Esophagus squamous epithelium (tissue), 5 donors: ENCODE data around the gene SCN4A. TPM values are rescaled to one million over a fixed set of nuclear protein-coding genes. Genes with fewer than 3 reads are reported as not detected.

Experiments used
- DNase-seq: peaks from one replicate; lab custom pipeline; 2025; lab: John Stamatoyannopoulos, UW
- H3K27ac ChIP-seq, 4 donors: fragments of 200-600 bp; sonication (generic); one replicate each; pipeline ENCODE4 v1.5.1; 2016 to 2019; ENCODE audit warnings: mild to moderate bottlenecking in 1 of 4
- H3K27me3 ChIP-seq, 4 donors: fragments of 200-600 bp; sonication (generic); 1 replicate in 3 of 4; 2 replicates in 1 of 4; pipeline versions ENCODE4 v1.5.1 to v1.6.0; 2017 to 2021; ENCODE audit warnings: antibody characterized with exemption in 1 of 4
- H3K36me3 ChIP-seq, 3 donors: fragments of 200-600 bp; sonication (generic); one replicate each; pipeline ENCODE4 v1.5.1; 2016 to 2019
- H3K4me1 ChIP-seq, 3 donors: fragments of 200-600 bp; sonication (generic); one replicate each; pipeline ENCODE4 v1.5.1; 2017 to 2019
- H3K4me3 ChIP-seq, 4 donors: fragments of 200-600 bp; sonication (generic); 1 replicate in 3 of 4; 2 replicates in 1 of 4; pipeline ENCODE4 v1.5.1; 2016 to 2019; ENCODE audit warnings: mild to moderate bottlenecking in 2 of 4, moderate library complexity in 1 of 4
- H3K9me3 ChIP-seq, 3 donors: fragments of 200-600 bp; sonication (generic); one replicate each; pipeline ENCODE4 v1.5.1; 2016 to 2019
- CTCF ChIP-seq, 6 experiments: fragments of 450-650 bp in 4 of 6; fragments of 200-600 bp in 2 of 6; sonication (generic) in 2 of 6; IDR thresholded peaks; one replicate each; pipeline ENCODE4 v1.5.1; 2016 to 2019; ENCODE audit warnings: antibody characterized with exemption in 6 of 6, mild to moderate bottlenecking in 4 of 6, moderate library complexity in 4 of 6
- POLR2A ChIP-seq, 4 donors: fragments of 450-650 bp; IDR thresholded peaks; one replicate each; pipeline ENCODE4 v1.6.1; 2017; ENCODE audit warnings: antibody characterized with exemption in 4 of 4, mild to moderate bottlenecking in 4 of 4, moderate library complexity in 3 of 4
- WGBS, 2 donors: methylation state at CpG; one replicate each; pipeline ENCODE4 v1.1.5; 2018; 5-methylcytosine and 5-hydroxymethylcytosine counted together
- intact Hi-C: fragments of 100-400 bp; cut with DNase I; formaldehyde crosslinking; loops from one replicate; pipeline ENCODE4 v1.15.0; 2022
- total RNA-seq, 4 donors: library from RNA; depleted of rRNA; stranded (reverse); fragments of >200 nt; gene quantifications; one replicate each; pipeline ENCODE4 v1.1.0, GENCODE V29; 2016
- donor health status: DM: yes; HTN: yes; CAD: no.

SCN4A gene
- total RNA-seq, 4 donors from 2014 or later = under 0.01 to 0.12 TPM; not detected in 2

DNA sequence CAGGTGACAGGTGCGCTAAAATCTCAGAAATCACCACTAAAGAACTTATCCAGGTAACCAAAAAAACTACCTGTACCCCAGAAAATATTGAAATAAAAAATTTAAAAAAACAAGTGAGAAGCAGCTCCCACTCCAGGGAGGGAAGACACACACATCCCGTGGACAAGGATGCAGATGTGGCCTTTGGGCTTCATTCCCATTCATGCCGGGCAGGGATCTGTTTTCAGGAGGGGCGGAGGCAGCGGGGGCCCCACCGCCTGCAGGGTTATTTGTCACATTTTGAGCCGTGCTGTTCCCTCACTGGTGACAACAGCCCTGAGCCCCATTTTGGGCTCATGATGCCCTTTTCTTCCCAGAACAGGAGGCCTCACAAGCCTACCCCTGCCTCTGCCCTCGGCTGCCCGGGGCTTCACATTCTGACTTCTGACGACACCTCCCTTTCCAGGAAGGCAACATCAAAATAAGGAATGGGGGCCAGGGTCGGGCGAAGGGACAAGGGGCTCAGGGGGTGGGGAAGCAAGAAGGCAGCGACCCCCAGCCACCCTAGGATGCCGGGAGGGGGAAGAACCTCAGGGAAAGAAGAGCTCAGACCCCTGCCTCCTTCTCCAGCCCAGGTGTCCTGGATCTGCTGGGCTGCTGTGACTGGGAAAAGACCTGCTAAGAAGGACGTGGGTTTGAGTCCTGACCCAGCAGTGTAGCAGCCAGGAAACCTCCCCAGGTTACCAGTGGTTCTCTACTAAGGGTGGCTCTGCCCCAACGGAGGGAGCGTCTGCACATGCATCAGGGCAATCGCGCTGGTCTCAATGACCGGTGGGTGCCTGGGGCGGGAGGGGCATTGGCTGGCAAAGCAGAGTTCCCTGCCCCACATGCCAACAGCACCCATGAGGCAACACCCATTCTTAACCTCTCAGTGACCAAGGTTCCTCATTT, 38.3 kb downstream of the SCN4A start:
- no peak overlapping the region for H3K27ac ChIP-seq
- intact Hi-C loops = no loop called here
- no peak for DNase-seq
- H3K27me3 ChIP-seq = peaks cover 0 to 5% (median 0%) of the 10 kb centered on the region in 4 donors
- 61 to 71% methylated on average over 9 to 13 of the region's 21 CpGs for WGBS, 2 donors
- no peaks in the 10 kb centered on the region for H3K36me3 ChIP-seq
- no peak overlapping the region for H3K4me3 ChIP-seq
- TF ChIP-seq POLR2A (IDR thresholded peaks at IDR 0.05) = no peak
- no peak for TF ChIP-seq CTCF (IDR thresholded peaks at IDR 0.05)
- peaks cover 5 to 29% (median 5%) of the 10 kb centered on the region in 3 donors for H3K4me1 ChIP-seq
- no peaks in the 10 kb centered on the region for H3K9me3 ChIP-seq

- no peaks in the 10 kb centered on the region for H3K9me3 ChIP-seq
- H3K27ac ChIP-seq = no peak overlapping the region
- intact Hi-C loops = no loop called here
- H3K4me3 ChIP-seq = no peak overlapping the region
- H3K4me1 ChIP-seq = peaks cover 5 to 30% (median 5%) of the 10 kb centered on the region in 3 donors
- no peak for DNase-seq
- no peaks in the 10 kb centered on the region for H3K36me3 ChIP-seq
- TF ChIP-seq POLR2A (IDR thresholded peaks at IDR 0.05) (no peak), CTCF (IDR thresholded peaks at IDR 0.05) (no peak)
- 69 to 88% methylated on average over 6 to 8 of the region's 8 CpGs for WGBS, 2 donors
- peaks cover 0 to 5% (median 0%) of the 10 kb centered on the region in 4 donors for H3K27me3 ChIP-seq
These were observed 39.1 kb downstream of the SCN4A start for GRCh38 chr17:63933598-63933997.

- Histone ChIP-seq H3K36me3 (no peaks in the 10 kb centered on the region), H3K4me1 (peaks cover 5 to 30% (median 5%) of the 10 kb centered on the region in 3 donors), H3K27ac (peak overlapping the region in 1 of 4 donors; percentile 74), H3K4me3 (peak overlapping the region in 1 of 4 donors; percentile 53), H3K27me3 (peaks cover 0 to 5% (median 0%) of the 10 kb centered on the region in 4 donors), H3K9me3 (no peaks in the 10 kb centered on the region)
- no peak for TF ChIP-seq POLR2A (IDR thresholded peaks at IDR 0.05)
- TF ChIP-seq CTCF (IDR thresholded peaks at IDR 0.05) = no peak
- 90 to 91% methylated on average over 3 to 4 of the region's 4 CpGs for WGBS, 2 donors
- DNase-seq = no peak
- intact Hi-C loops = no loop called here
These were observed 40.0 kb downstream of the SCN4A start for GRCh38 chr17:63932721-63933120.

DNA sequence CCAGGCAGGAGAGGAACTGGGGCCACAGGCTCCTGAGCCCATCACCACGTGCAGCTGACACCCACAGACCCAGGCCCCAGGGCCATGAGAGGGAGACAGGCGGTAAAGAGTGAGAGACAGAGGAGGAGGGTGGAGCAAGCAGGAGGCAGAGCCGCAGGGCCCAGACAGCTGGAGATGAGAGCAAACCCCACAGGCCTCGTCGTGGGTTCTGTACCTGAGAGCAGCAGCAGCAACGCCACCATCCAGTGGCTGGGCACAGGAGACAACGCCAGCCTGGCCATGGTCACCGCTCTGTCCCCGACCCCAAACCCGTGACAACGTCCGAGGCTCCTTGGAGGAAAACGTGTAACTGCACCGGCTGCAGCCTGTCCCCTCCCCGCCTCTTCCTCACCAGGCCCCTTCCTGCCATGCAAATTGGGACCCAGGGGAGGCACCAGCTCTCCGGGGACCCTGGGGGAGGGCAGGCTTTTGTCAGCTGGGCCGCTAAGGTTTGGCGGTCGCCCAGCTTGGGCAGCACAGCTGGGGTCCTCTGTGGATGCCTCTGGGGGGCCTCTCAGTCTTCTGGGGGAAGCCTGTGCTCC, 40.6 kb downstream of the SCN4A start, which contains the start of gene CD79B:
Gene CD79B, minus strand, starts transcription at position 351 of the 581 bp plus-strand sequence. Its CDS starts 70 bp downstream, at position 281.
- Histone ChIP-seq H3K4me1 (peaks cover 5 to 30% (median 5%) of the 10 kb centered on the region in 3 donors), H3K9me3 (no peaks in the 10 kb centered on the region), H3K4me3 (peak within 1 kb of the TSS; percentile 4 to 53 (median 16)), H3K27ac (peak within 1 kb of the TSS; percentile 15 to 74 (median 52)), H3K36me3 (no peaks in the 10 kb centered on the region), H3K27me3 (peaks cover 0 to 5% (median 0%) of the 10 kb centered on the region in 4 donors)
- TF ChIP-seq CTCF (IDR thresholded peaks at IDR 0.05) (no peak), POLR2A (IDR thresholded peaks at IDR 0.05) (peak in 1 of 4 donors; percentile 28)
- 74 to 82% methylated on average over 11 to 13 of the region's 19 CpGs for WGBS, 2 donors
- DNase-seq = no peak
- intact Hi-C loops = no loop called here
